ENCODE data around the gene TRIP4.
"Not testable (repeated sequence)": the region's sequence is repeated elsewhere in the genome, so short reads cannot be mapped to it uniquely, and the experiment has no call there.

Gene TRIP4

GRCh38 chr15:64383760-64384159 lies 3.9 kb upstream of the TRIP4 start:
- no peak for DNase-seq

GRCh38 chr15:64386291-64386690 lies 1.3 kb upstream of the TRIP4 start:
- no peak for DNase-seq

GRCh38 chr15:64389036-64389435 lies 1.4 kb downstream of the TRIP4 start:
- DNase-seq, result no peak

- DNase-seq, result not testable (repeated sequence)
These were observed 4.8 kb downstream of the TRIP4 start for GRCh38 chr15:64392471-64392870.

- DNase-seq, result no peak
These were observed 9.2 kb downstream of the TRIP4 start for GRCh38 chr15:64396789-64397188.

- DNase-seq, result no peak
These were observed 10.9 kb downstream of the TRIP4 start for GRCh38 chr15:64398575-64398974.

- DNase-seq, result no peak
These were observed 12.9 kb downstream of the TRIP4 start for GRCh38 chr15:64400583-64400982.

- DNase-seq, result no peak
These were observed 24.6 kb downstream of the TRIP4 start for GRCh38 chr15:64412216-64412615.

- DNase-seq, result no peak
These were observed 35.1 kb downstream of the TRIP4 start for GRCh38 chr15:64422697-64423096.

- DNase-seq, result no peak
These were observed 36.3 kb downstream of the TRIP4 start for GRCh38 chr15:64423970-64424369.

GRCh38 chr15:64425221-64425620 lies 37.6 kb downstream of the TRIP4 start:
- no peak for DNase-seq

- DNase-seq, result no peak
These were observed 39.3 kb downstream of the TRIP4 start for GRCh38 chr15:64426845-64427465.

GRCh38 chr15:64429448-64429847 lies 41.8 kb downstream of the TRIP4 start:
- DNase-seq, result no peak

GRCh38 chr15:64430000-64430735 lies 42.5 kb downstream of the TRIP4 start:
- DNase-seq, result peak; percentile 16

GRCh38 chr15:64437982-64438381 lies 50.3 kb downstream of the TRIP4 start:
- DNase-seq, result no peak

- DNase-seq, result no peak
These were observed 51.2 kb downstream of the TRIP4 start for GRCh38 chr15:64438653-64439447.

GRCh38 chr15:64441852-64442251 lies 54.2 kb downstream of the TRIP4 start:
- no peak for DNase-seq

GRCh38 chr15:64443016-64443415 lies 55.4 kb downstream of the TRIP4 start:
- no peak for DNase-seq

- no peak for DNase-seq
These were observed 56.3 kb downstream of the TRIP4 start for GRCh38 chr15:64443747-64444621.

- no peak for DNase-seq
These were observed 57.2 kb downstream of the TRIP4 start for GRCh38 chr15:64444836-64445235.

GRCh38 chr15:64447536-64448315 lies 60.1 kb downstream of the TRIP4 start:
- no peak for DNase-seq

Measured in activated naive CD4-positive, alpha-beta T cell treated with Interleukin-2 at 50 U/mL for 16 hours (primary cell).